ENCODE data around the gene CCSER2.

GRCh38 chr10:84565881-84566582 lies 237.6 kb downstream of the CCSER2 start:
- TF ChIP-seq CTCF (IDR thresholded peaks at IDR 0.05; ENCODE audit: low read length) (no peak), EZH2 (IDR thresholded peaks at IDR 0.05; ENCODE audit: borderline replicate concordance, low read length) (no peak)
